Keratinocyte (primary cell): ENCODE data around the gene DIS3L2.

ENCODE experiments used
- EZH2 ChIP-seq: IDR thresholded peaks from one replicate; pipeline ENCODE4 v1.6.1; 2012; ENCODE audit warnings: inconsistent platforms, mild to moderate bottlenecking, low read length, moderate library complexity
- TF ChIP-seq, protein P1 (sequence below), 3 experiments: IDR thresholded peaks in 1 of 3; conservative IDR thresholded peaks in 1 of 3; optimal IDR thresholded peaks in 1 of 3; 2 replicates in 2 of 3; 3 replicates in 1 of 3; pipeline versions ENCODE3 to v1.5.1; 2011; ENCODE audit warnings: low read length in 3 of 3, mild to moderate bottlenecking in 3 of 3, moderate library complexity in 2 of 3, control low read depth in 1 of 3, inconsistent platforms in 1 of 3; ENCODE audit not compliant: insufficient read depth in 2 of 3; ENCODE audit errors: extremely low read depth in 1 of 3

DNA sequence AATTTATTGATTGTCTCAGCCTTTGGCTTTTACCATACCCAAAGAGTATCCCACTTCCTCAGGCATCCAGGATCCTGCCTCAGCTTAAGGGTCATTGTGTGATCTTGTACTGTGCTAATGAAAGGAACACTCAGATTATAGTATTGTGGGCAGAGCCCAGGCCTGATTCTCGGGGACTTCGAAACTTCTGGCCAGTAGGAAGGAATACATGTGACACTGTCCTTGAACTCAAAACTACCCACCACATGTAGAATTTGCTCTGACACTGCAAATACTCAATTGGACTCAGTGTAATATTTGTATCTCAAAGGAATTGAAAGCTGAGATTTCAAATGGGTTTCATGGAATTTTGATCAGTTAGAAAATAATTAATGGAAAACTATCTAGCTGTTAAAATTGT lies 15.9 kb downstream of the DIS3L2 start:
- TF ChIP-seq, protein P1, sequence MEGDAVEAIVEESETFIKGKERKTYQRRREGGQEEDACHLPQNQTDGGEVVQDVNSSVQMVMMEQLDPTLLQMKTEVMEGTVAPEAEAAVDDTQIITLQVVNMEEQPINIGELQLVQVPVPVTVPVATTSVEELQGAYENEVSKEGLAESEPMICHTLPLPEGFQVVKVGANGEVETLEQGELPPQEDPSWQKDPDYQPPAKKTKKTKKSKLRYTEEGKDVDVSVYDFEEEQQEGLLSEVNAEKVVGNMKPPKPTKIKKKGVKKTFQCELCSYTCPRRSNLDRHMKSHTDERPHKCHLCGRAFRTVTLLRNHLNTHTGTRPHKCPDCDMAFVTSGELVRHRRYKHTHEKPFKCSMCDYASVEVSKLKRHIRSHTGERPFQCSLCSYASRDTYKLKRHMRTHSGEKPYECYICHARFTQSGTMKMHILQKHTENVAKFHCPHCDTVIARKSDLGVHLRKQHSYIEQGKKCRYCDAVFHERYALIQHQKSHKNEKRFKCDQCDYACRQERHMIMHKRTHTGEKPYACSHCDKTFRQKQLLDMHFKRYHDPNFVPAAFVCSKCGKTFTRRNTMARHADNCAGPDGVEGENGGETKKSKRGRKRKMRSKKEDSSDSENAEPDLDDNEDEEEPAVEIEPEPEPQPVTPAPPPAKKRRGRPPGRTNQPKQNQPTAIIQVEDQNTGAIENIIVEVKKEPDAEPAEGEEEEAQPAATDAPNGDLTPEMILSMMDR (optimal IDR thresholded peaks at IDR 0.05 in 1 of 3, IDR thresholded peaks at IDR 0.05 in 1 of 3, conservative IDR thresholded peaks at IDR 0.05 in 1 of 3; ENCODE audit: extremely low read depth in 1 of 3, insufficient read depth in 2 of 3, low read length in 3 of 3), result no peak
- TF ChIP-seq EZH2, result no peak
